Keratinocyte (primary cell): Measurements from ENCODE around the gene PTPRT. TPM values are rescaled to one million over a fixed set of nuclear protein-coding genes. Genes with fewer than 3 reads are reported as not detected.

Experiments used
- DNase-seq: peaks from one replicate; pipeline ENCODE4 v3.0.0-alpha.2; 2011; ENCODE audit warnings: low read depth, missing footprints, low spot score
- FAIRE-seq: peaks from 2 replicates; lab custom pipeline; 2011; peaks lifted over from hg19 to GRCh38; lab: Jason Lieb, UNC
- H2AFZ ChIP-seq: 2 replicates; pipeline ENCODE4 v1.6.0; 2012; ENCODE audit warnings: low read length, control low read depth, inconsistent platforms; ENCODE audit not compliant: control insufficient read depth
- H3K27ac ChIP-seq: 2 replicates; pipeline ENCODE4 v1.5.1; 2011; ENCODE audit warnings: low read length; ENCODE audit not compliant: control insufficient read depth, insufficient read depth
- H3K27me3 ChIP-seq: 3 replicates; pipeline ENCODE4 v1.6.0; 2011; ENCODE audit warnings: low read length; ENCODE audit not compliant: control insufficient read depth, insufficient read depth; ENCODE audit errors: extremely low read depth
- H3K36me3 ChIP-seq, 2 experiments: 2 replicates in 1 of 2; 3 replicates in 1 of 2; pipeline ENCODE4 v1.5.1; 2011; ENCODE audit warnings: low read length in 2 of 2, mild to moderate bottlenecking in 1 of 2; ENCODE audit not compliant: control insufficient read depth in 2 of 2, insufficient read depth in 2 of 2; ENCODE audit errors: extremely low read depth in 1 of 2
- H3K4me1 ChIP-seq: 3 replicates; pipeline ENCODE4 v1.5.1; 2011; ENCODE audit warnings: low read length; ENCODE audit not compliant: control insufficient read depth, insufficient read depth; ENCODE audit errors: extremely low read depth
- H3K4me2 ChIP-seq: 3 replicates; pipeline ENCODE4 v1.6.0; 2011; ENCODE audit warnings: low read depth, low read length; ENCODE audit not compliant: control insufficient read depth, insufficient read depth; ENCODE audit errors: extremely low read depth
- H3K4me3 ChIP-seq, 3 experiments: fragments of 200-600 bp in 1 of 3; sonication (generic) in 1 of 3; 2 replicates in 2 of 3; 3 replicates in 1 of 3; pipeline ENCODE4 v1.5.1; 2011 to 2016; ENCODE audit warnings: low read length in 3 of 3, mild to moderate bottlenecking in 3 of 3, control low read depth in 2 of 3, inconsistent platforms in 1 of 3, low read depth in 1 of 3, mixed read lengths in 1 of 3, mixed run types in 1 of 3, moderate library complexity in 1 of 3; ENCODE audit not compliant: control insufficient read depth in 2 of 3, insufficient read depth in 2 of 3; ENCODE audit errors: extremely low read depth in 1 of 3
- H3K79me2 ChIP-seq: 2 replicates; pipeline ENCODE4 v1.6.0; 2012; ENCODE audit warnings: low read length; ENCODE audit not compliant: control insufficient read depth, insufficient read depth
- H3K9ac ChIP-seq: 3 replicates; pipeline ENCODE4 v1.6.0; 2011; ENCODE audit warnings: low read length; ENCODE audit not compliant: control insufficient read depth, insufficient read depth; ENCODE audit errors: extremely low read depth
- H3K9me1 ChIP-seq: 3 replicates; pipeline ENCODE4 v1.6.0; 2011; ENCODE audit warnings: low read length; ENCODE audit not compliant: control insufficient read depth, insufficient read depth; ENCODE audit errors: extremely low read depth
- H3K9me3 ChIP-seq: 2 replicates; pipeline ENCODE4 v1.5.1; 2012; ENCODE audit warnings: low read depth, low read length; ENCODE audit not compliant: control insufficient read depth
- H4K20me1 ChIP-seq: 3 replicates; pipeline ENCODE4 v1.6.0; 2011; ENCODE audit warnings: low read length; ENCODE audit not compliant: control insufficient read depth, insufficient read depth; ENCODE audit errors: extremely low read depth
- EZH2 ChIP-seq: IDR thresholded peaks from one replicate; pipeline ENCODE4 v1.6.1; 2012; ENCODE audit warnings: inconsistent platforms, mild to moderate bottlenecking, low read length, moderate library complexity
- dilution Hi-C: fragments of 300-500 bp; cut with MboI; formaldehyde crosslinking; loops from one replicate; pipeline ENCODE4 v1.7.0; 2020; ENCODE audit warnings: low sequenced_read_pairs; ENCODE audit not compliant: extremely low pct_ligation_motif_present
- polyA plus RNA-seq, 5 experiments: library from polyadenylated mRNA; depleted of rRNA in 3 of 5; stranded (reverse) in 3 of 5; stranded (forward) in 1 of 5; unstranded in 1 of 5; fragments of >200 nt; gene quantifications; 1 replicate in 1 of 5; 2 replicates in 3 of 5; 3 replicates in 1 of 5; pipeline versions ENCODE4 v1.2.1 to v1.2.3, GENCODE V29; 2011 to 2012; ENCODE audit warnings: missing spikeins in 2 of 5, low read depth in 1 of 5, low replicate concordance in 1 of 5
- TF ChIP-seq, protein P1 (sequence below), 3 experiments: IDR thresholded peaks in 1 of 3; conservative IDR thresholded peaks in 1 of 3; optimal IDR thresholded peaks in 1 of 3; 2 replicates in 2 of 3; 3 replicates in 1 of 3; pipeline versions ENCODE3 to v1.5.1; 2011; ENCODE audit warnings: low read length in 3 of 3, mild to moderate bottlenecking in 3 of 3, moderate library complexity in 2 of 3, control low read depth in 1 of 3, inconsistent platforms in 1 of 3; ENCODE audit not compliant: insufficient read depth in 2 of 3; ENCODE audit errors: extremely low read depth in 1 of 3

The PTPRT gene
- polyA plus RNA-seq, 1 donor (not counting 4 experiments of a cell fraction or from before 2014, with no cell fraction given), result not detected

DNA sequence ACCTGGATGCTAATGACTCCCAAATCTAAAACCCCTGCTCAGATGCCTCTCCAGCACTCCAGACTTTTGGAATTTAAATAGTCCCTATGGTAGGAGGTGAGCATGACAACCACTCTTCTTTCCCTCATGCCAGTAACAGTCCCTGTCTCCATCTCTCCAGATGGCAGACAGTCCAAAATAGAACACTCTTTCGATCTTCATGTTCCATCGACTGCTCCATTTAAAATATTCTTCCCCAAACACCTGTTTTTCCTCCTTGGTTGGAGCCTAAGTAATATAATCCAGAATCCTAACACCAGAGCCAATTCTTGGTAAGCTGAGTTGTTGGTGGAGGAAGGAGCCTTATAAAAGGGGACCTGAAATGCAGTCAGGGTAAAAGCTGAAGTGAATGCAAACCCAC lies 848.1 kb downstream of the PTPRT start:
- no peak overlapping the region for H3K27ac ChIP-seq
- H3K9me1 ChIP-seq, result no peaks in the 10 kb centered on the region
- TF ChIP-seq, protein P1, sequence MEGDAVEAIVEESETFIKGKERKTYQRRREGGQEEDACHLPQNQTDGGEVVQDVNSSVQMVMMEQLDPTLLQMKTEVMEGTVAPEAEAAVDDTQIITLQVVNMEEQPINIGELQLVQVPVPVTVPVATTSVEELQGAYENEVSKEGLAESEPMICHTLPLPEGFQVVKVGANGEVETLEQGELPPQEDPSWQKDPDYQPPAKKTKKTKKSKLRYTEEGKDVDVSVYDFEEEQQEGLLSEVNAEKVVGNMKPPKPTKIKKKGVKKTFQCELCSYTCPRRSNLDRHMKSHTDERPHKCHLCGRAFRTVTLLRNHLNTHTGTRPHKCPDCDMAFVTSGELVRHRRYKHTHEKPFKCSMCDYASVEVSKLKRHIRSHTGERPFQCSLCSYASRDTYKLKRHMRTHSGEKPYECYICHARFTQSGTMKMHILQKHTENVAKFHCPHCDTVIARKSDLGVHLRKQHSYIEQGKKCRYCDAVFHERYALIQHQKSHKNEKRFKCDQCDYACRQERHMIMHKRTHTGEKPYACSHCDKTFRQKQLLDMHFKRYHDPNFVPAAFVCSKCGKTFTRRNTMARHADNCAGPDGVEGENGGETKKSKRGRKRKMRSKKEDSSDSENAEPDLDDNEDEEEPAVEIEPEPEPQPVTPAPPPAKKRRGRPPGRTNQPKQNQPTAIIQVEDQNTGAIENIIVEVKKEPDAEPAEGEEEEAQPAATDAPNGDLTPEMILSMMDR (optimal IDR thresholded peaks at IDR 0.05 in 1 of 3, IDR thresholded peaks at IDR 0.05 in 1 of 3, conservative IDR thresholded peaks at IDR 0.05 in 1 of 3; ENCODE audit: extremely low read depth in 1 of 3, insufficient read depth in 2 of 3, low read length in 3 of 3), result no peak
- no peak for TF ChIP-seq EZH2
- no peaks in the 10 kb centered on the region for H3K36me3 ChIP-seq
- H3K4me2 ChIP-seq, result no peak overlapping the region
- H3K4me3 ChIP-seq, result no peak overlapping the region
- H3K9me3 ChIP-seq, result peaks cover 2% of the 10 kb centered on the region
- no peaks in the 10 kb centered on the region for H3K79me2 ChIP-seq
- H3K4me1 ChIP-seq, result no peaks in the 10 kb centered on the region
- no peaks in the 10 kb centered on the region for H4K20me1 ChIP-seq
- no peaks in the 10 kb centered on the region for H3K27me3 ChIP-seq
- H3K9ac ChIP-seq, result no peak overlapping the region
- FAIRE-seq (no peak), DNase-seq (no peak)
- H2AFZ ChIP-seq, result no peak overlapping the region
- dilution Hi-C loops, result no loop called here

DNA sequence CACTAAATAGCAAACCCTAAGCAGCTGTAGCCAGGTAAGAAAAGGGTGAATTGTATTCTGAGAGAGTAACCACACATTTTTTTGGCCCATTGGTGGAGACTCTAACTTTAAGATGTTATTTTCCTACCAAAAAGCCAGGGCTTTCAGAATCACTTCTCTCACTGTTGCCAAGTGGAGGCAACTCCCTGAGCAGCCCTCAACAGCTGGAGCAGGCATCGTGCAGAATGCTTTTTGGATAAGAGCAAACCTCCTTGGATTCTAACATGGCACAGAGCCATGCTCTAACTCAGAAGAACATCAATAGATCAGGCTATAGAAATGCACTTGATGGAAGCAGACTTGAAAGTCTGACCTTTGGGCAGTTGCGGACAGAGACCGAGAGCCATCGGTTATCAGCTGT lies 849.3 kb downstream of the PTPRT start:
- H3K9me3 ChIP-seq, result peaks cover 2% of the 10 kb centered on the region
- no peak for TF ChIP-seq EZH2
- TF ChIP-seq, protein P1 (optimal IDR thresholded peaks at IDR 0.05 in 1 of 3, IDR thresholded peaks at IDR 0.05 in 1 of 3, conservative IDR thresholded peaks at IDR 0.05 in 1 of 3; ENCODE audit: extremely low read depth in 1 of 3, insufficient read depth in 2 of 3, low read length in 3 of 3), result no peak

More for the DNA sequence above, 849.3 kb downstream of the PTPRT start:
- H2AFZ ChIP-seq, result no peak overlapping the region
- H3K9ac ChIP-seq, result no peak overlapping the region
- H3K4me3 ChIP-seq, result no peak overlapping the region
- dilution Hi-C loops, result no loop called here
- no peaks in the 10 kb centered on the region for H3K27me3 ChIP-seq
- DNase-seq (no peak), FAIRE-seq (no peak)
- no peak overlapping the region for H3K4me2 ChIP-seq
- no peak overlapping the region for H3K27ac ChIP-seq
- no peaks in the 10 kb centered on the region for H3K4me1 ChIP-seq
- H4K20me1 ChIP-seq, result no peaks in the 10 kb centered on the region
- H3K79me2 ChIP-seq, result no peaks in the 10 kb centered on the region
- H3K36me3 ChIP-seq, result no peaks in the 10 kb centered on the region
- no peaks in the 10 kb centered on the region for H3K9me1 ChIP-seq
